PC-9 (cell line): ENCODE measurements around the gene ALX4.

Source experiments
- EZH2 ChIP-seq: fragments of 200-600 bp; sonication (generic); IDR thresholded peaks from 2 replicates; pipeline ENCODE4 v1.8.0; 2017; ENCODE audit warnings: antibody characterized with exemption, low read depth
- TF ChIP-seq, protein P1 (sequence below): fragments of 200-600 bp; sonication (generic); conservative IDR thresholded peaks from 2 replicates; pipeline ENCODE4 v1.6.1; 2017; ENCODE audit warnings: mixed run types, antibody characterized with exemption, mild to moderate bottlenecking, moderate library complexity

DNA sequence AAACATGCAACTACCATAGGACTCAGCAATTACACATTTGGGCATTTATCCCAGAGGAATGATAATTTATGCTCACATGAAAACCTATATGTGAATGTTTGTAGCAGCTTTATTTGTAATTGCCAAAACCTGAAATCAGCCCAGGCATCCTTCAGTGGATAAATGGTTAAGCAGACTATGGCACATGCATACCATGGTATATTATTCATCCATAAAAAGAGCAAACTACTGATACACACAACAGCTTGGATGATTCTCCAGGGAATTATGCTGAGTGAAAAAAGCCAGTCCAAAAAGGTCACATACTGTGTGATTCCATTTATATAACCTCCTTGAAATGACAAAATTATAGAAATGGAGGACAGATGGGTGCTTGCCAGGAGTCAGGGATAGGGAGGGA lies 86.7 kb downstream of the ALX4 start:
- TF ChIP-seq, protein P1, sequence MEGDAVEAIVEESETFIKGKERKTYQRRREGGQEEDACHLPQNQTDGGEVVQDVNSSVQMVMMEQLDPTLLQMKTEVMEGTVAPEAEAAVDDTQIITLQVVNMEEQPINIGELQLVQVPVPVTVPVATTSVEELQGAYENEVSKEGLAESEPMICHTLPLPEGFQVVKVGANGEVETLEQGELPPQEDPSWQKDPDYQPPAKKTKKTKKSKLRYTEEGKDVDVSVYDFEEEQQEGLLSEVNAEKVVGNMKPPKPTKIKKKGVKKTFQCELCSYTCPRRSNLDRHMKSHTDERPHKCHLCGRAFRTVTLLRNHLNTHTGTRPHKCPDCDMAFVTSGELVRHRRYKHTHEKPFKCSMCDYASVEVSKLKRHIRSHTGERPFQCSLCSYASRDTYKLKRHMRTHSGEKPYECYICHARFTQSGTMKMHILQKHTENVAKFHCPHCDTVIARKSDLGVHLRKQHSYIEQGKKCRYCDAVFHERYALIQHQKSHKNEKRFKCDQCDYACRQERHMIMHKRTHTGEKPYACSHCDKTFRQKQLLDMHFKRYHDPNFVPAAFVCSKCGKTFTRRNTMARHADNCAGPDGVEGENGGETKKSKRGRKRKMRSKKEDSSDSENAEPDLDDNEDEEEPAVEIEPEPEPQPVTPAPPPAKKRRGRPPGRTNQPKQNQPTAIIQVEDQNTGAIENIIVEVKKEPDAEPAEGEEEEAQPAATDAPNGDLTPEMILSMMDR = no peak
- TF ChIP-seq EZH2 = no peak
